SK-N-MC (cell line): Measurements from ENCODE around the gene KIF5A.

ENCODE experiments used
- EZH2 ChIP-seq: fragments of 200-600 bp; sonication (generic); IDR thresholded peaks from one replicate; pipeline ENCODE4 v1.6.1; 2017; ENCODE audit warnings: antibody characterized with exemption
- POLR2AphosphoS5 ChIP-seq: IDR thresholded peaks from 2 replicates; pipeline ENCODE4 v1.6.1; 2012; ENCODE audit warnings: mild to moderate bottlenecking, low read depth, low read length, borderline replicate concordance

DNA sequence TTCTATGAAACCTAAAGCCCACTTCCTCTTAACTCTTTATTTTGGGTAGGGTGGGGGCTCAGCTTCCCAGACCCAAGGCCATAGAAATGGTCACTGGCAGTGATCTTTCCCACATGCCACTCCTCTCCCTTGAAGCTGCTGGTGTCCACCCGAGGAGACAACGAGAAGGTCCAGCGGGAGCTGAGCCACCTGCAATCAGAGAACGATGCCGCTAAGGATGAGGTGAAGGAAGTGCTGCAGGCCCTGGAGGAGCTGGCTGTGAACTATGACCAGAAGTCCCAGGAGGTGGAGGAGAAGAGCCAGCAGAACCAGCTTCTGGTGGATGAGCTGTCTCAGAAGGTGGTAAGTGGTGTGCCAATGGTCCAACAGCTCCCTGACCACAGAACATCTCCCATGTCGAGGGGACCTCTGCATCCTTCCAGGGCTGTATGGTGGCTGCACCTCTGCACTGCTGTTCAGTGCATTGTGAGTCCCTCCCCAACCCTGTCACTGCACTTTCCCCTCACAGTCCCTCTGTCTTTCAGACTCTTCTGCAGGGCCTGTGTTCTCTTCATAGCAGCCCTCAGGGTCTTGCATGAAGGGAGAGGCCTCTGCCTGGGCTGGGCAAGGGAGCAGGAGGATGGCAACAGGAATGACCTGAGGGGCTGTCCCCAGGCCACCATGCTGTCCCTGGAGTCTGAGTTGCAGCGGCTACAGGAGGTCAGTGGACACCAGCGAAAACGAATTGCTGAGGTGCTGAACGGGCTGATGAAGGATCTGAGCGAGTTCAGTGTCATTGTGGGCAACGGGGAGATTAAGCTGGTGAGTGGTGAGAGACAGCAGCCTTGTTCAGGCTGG is 22.3 kb downstream of the KIF5A start:
- TF ChIP-seq EZH2 (no peak), POLR2AphosphoS5 (no peak)
